NCI-H1436 (cell line): Measurements from ENCODE around the gene ANXA6.
A peak's percentile ranks its signal among the peaks of the same experiment; 100 is the strongest.
"Not testable (repeated sequence)": the region's sequence is repeated elsewhere in the genome, so short reads cannot be mapped to it uniquely, and the experiment has no call there.

Experiments used
- DNase-seq: peaks from one replicate; lab custom pipeline; 2025; lab: John Stamatoyannopoulos, UW

ANXA6 gene

DNA sequence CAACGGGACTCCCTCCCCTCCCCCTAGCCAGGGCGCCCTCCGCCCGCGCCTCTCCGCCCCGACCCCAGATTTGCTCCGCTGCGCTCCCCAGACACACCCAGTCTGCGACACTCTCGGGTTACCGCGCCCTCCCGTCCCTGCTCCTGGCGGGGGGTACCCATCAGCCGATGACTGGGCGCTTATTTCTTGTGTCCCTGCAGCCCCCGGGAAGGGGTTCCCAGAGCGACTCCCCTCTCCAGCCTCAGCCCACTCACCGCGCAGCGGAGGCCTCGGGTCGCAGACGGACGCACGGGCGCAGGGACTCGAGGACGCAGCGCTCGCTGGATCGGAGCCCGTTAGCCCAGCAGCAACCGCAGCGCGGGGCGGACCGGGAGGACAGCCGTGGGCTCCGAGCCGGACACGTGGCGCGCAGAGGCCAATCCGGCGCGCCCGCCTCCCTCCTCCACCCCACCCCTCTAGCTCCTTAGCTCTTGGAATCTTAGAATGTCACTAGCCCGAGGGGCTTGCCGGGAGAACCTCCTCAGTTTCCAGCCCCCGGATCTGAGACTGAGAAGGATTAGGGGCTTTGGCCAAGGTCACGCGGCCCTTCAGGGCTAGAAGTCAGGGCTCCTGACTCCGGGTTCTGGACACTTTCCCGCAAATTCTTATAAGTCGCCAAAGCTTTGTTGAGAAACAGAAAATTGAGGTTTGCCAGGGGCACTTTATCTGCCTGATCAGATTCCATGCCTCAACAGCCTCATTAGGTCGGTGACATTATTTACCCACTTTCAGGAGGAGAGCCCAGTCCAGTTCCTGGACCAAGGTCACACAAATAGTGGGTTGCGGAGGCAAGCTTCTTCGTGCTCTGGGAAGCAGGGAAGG is at the start of gene ANXA6:
TSS of gene ANXA6 (minus strand) at position 354 of the 861 bp plus-strand sequence. CDS start 9,878 bp downstream, outside the sequence.
- peak; percentile 53 for DNase-seq

DNA sequence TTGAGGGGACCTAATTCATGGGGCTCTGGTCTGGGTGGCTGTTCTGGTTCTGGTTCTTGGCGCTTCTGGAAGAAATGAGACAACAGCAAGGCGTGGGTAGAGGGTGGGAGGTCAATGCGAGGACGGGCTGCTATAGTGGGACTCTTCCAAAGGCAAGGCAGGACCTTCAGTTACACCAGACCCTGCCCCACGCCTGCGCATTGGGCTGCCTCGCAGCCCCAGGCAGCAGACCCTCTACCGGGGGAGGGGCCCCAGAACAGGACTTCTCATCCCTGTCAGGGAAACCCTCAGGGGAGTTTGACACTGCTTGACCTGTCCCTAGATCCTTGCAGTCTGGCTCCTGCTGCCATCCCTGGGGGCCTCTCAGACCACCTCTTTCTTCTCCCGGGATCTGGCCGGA is 47.8 kb upstream of the ANXA6 start:
- DNase-seq = no peak

DNA sequence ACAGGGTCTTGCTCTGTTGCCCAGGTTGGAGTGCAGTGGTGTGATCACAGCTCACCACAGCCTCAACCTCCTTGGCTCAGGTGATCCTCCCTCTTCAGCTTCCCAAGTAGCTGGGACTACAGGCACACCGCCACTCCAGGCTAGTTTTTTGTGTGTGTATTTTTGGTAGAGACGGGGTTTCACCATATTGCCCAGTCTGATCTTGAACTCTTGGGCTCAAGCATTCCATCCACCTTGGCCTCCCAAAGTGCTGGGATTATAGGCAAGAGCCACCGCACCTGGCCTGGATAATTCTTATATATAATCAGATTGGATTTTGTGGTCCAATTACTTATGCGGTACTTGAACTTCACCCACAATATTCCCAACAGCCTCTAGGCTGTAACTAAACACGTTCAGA is 46.5 kb upstream of the ANXA6 start:
- DNase-seq = no peak

DNA sequence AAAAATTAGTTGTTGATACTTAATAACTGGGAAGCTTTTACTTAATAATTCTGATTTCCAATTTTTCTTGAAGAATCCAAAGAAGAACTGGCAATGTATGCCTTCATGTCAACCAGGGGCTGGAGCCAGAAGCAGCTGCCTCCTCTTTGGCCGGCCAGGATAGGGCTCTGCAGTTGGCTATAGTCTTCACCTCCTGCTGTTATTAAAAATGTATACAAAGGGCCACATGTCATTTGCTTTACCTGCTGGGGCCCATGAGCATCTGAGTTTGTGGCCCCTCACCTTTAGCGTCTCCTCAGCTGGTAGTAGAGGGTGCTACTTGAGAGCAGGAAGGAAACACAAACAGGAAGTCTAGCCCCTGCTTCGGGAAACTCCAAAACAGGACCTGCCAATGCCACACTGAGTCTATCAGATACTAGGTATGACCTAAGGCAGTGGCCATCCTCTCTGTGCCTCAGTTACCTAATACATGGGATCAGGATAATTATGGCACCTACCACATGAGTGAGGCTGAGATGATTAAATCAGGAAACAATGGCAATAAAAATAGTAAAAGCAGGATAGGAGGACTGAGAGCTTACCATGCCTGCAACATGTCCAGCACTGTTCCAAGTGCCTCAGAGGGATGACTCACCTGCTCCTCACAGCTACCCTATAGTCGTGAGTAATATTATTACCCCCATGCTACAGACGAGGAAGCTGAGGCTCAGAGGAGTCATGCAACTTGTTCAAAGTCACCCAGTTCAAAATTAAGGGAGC is 45.0 kb upstream of the ANXA6 start:
- DNase-seq = no peak

DNA sequence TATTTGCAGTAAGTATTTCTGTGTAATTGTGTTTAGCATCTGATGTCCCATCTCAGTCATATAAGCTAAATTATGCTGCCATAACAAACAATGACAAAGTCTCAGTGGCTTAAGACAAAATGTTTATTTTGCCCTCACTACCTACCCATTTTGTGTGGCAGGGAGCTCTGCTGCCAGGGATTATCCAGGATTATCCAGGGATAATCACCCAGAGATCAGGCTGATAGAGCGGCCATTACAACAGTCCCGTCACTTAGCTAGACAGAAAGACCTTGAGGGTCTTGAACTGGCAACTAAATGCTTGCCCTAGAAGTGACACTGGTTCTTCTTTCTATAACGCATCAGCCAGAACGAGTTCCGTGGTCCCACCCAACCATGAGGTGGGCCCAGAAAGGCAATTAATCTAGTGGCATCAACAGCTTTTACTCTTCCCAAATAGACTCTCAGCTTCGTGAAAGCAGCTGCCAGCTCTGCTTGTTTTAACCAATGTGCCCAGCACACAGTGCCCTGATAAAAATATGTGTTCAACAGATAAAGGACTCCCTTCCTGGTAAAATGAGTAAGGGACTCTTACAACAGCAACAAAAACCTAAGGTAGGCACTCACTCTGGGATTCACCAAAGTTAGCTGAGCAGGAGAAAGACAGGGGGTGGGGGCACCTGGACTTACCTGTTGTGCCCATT is 43.5 kb upstream of the ANXA6 start:
- no peak for DNase-seq

DNA sequence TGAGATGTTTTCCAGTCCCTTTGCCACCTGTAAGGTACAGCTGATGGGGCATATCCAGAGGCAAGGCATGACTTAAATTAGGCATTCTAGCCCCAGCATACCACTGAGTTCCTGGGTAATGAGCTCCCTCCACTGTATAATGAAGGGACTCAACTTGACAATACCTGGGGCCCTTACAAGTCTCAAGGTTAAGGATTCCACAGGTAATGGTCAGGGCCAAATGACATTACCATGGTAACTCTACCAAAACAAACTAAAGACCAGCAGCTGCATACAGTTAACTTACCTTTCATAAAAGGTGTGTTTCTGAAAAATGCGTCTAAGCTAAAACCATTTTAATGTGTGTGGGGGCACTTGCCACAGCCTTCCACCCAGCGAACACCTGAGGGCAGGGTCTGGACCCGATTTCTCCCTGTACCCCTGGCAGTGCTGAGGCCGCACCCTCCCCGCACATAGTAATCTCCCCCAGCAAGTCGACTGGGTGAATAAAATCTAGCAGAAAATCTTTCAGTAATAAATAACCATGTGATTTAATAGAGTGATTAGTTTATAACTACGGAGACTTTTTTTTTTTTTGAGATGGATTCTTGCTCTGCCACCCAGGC is 42.1 kb upstream of the ANXA6 start:
- DNase-seq = no peak

DNA sequence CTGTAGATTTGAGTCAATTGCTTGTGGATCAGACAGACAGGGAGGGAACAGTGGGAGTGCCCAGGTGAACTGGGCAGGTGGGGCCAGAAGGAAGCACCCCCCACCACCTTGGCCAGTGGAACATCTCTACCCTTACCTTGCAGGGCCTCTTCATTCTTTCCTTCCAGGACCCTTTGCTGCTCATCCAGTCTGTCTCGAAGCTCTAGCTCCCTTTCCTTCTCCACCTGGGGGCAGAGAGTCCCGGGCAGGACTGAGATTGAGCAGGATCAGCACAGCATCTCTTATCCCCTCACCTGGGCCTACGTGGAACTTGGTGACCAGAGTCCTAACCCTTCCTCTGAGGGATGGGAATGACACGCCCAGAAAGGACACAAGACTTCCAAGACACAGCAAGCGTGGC is 41.3 kb upstream of the ANXA6 start:
- no peak for DNase-seq

DNA sequence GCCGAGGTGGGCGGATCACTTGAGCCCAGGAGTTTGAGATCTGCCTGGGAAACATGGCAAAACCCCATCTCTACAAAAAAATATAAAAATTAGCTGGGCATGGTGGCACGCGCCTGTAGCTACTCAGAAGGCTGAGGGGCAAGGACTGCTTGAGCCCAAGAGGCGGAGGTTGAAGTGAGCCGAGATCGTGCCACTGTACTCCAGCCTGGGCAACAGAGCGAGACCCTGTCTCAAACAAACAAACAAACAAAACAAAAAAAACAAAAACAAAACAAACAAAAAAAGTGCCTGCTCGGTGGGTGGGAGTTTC is 39.7 kb upstream of the ANXA6 start:
- not testable (repeated sequence) for DNase-seq

DNA sequence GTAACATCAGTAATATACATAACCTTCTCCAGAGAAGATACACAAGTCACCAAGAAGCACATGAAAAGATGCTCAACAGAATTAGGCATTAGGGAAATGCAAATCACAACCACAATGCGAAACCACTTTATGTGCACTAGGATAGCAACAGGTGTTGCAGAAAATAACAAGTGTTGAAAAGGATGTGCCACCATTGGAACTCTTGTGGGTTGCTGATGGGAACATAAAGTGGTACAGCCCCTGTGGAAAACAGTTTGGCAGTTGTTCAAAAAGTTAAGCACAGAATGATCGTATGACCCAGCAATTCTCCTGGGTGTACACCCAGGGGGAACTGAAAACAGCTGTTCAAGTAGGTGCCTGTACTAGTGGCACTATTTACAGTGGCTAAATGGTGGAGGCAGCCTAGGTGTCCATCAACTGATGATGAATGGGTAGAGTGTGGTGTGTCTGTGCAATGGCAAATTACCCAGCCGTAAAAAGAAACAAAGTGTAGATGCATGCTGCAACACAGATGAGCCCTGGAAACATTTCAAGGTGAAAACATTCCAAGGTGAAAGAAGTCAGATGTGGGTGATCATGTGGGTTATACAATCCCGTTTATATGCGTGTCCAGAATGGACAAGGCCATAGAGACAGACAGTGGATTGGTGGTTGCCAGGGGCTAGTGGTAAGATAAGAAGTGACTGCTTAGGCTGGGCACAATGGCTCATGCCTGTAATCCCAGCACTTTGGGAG is 39.1 kb upstream of the ANXA6 start:
- no peak for DNase-seq

DNA sequence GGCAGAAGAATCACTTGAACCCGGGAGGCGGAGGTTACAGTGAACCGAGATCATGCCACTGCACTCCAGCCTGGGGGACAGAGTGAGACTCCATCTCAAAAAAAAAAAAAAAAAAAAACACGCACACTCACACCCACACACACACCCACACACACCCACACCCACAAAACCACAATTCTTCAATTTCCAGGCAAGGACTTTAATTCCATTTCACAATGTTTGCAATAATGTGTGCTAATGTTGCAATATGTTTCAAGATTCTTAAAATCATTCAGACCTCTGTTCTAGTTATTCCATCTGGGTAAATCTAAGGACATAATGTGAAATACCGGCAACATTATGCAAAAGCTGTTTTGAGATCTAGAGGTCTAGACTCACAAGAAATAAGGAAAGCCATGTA is 38.0 kb upstream of the ANXA6 start:
- no peak for DNase-seq

DNA sequence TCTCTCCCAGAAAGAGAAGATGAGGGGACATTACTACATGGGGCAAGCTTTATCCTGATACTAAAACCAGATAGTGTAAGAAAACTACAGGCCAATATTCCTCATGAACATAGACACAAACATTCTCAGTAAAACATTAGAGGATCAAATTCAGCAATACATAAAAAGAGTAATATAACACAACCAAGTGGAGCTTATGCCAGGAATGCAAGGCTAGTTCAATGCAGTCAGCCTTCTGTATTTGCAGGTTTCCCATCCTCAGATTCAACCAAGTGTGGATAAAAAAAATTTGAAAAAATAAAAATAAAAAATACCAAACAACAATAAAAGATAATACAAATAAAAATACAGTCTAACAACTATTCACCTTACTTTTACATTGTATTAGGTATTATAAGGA is 35.0 kb upstream of the ANXA6 start:
- DNase-seq = no peak

DNA sequence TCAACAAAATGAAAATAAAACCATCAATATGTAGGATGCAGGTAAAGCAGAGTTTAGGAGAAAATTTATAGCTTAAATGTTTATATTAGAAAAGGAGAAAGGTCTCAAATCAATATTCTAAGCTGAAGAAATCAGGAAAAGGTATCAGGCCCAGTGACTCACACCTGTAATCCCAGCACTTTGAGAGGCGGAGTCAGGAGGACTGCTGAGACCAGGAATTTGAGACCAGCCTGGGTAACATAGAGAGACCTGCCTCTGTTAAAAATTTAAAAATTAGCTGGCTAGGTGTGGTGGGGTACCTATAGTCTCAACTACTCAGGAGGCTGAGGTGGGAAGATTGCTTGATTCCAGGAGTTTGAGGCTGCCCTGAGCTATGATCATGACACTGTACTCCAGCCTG is 34.1 kb upstream of the ANXA6 start:
- DNase-seq = no peak

DNA sequence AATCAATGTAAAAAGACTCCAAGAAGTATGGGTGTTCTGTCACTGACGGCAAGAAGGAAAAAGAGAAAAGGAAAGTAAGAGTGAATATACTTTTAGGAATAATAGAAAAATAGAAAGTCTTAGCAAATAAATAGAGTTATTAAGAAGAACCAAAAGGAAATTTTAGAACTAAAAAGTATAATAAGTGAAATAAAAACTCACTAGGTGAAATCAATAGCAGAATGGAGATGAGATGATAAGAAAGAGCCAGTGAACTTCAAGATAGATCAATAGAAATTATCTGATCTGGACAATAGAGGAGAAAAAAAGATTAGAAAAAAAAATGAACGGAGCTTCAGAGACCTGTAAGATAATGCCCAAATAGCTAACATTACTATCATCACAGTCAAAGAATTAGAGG is 31.6 kb upstream of the ANXA6 start:
- DNase-seq = no peak

DNA sequence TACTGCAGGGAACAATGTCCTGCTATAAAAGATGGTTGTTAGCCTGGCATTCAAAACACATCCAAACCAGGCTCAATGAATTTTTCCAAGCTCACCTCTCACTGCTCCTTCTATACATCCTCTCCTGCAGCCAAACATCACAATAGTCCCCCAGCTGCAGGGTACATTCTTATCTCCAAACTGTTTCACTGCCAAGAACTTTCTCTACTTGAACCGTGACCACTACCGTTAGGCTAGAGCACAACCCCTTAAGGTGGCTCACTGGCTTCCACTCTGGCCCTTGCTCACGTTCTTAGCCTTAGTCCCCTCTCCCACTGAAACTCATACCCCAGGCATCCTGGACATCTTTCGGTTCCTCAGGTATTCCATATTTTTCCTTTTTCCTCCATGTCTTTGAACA is 29.0 kb upstream of the ANXA6 start:
- no peak for DNase-seq

DNA sequence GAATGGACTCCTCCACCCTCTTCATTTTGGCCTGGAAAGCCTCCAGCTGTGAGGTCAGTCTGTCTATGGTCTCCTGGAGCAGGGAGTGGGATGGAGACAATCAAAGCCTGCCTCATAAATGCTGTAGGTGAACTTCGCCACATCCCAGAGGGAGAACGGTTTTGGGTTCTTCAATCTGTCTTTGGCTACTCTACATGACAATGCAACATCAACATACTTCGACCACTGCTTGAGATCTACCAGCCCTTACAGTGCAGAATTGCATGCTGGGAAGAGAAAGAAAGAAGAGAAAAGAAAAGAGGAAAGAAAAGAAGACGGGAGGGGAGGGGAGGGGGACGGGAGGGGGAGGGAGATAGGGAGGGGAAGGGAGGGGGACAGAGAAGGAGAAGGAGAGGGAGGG is 28.5 kb upstream of the ANXA6 start:
- no peak for DNase-seq

DNA sequence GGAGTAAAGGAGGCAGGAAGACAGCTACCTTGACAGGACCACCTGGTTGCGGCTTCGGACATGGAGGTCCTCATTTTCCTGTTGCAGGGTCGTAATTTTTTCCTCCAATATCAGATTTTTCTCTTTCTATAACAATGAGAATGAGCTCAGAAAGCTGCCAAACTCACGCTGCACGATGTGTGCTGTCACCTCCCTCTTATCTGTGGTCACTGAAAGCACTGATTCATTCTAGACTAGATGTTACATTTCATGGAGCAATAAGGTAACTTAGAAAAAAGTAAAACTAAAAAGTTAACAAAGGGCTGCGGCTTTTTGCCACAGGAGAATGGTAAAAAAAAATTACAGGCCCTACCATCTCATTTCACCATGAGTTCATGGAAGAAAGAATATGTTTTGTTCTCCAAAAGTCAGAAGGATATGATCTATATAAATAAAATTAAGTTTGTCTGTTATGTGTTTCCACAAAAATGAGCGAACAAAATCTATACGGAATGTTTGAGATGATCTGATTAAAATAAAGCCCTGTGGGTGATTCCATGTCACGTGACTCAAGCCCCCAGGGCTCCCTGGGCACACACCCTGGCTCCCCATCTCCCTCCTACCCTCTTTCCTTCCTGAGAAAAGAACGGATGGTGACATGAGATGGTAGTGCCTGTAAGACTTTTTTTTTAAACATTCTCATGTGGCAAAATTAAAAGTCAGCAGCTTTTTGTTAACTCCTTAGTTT is 26.9 kb upstream of the ANXA6 start:
- no peak for DNase-seq

DNA sequence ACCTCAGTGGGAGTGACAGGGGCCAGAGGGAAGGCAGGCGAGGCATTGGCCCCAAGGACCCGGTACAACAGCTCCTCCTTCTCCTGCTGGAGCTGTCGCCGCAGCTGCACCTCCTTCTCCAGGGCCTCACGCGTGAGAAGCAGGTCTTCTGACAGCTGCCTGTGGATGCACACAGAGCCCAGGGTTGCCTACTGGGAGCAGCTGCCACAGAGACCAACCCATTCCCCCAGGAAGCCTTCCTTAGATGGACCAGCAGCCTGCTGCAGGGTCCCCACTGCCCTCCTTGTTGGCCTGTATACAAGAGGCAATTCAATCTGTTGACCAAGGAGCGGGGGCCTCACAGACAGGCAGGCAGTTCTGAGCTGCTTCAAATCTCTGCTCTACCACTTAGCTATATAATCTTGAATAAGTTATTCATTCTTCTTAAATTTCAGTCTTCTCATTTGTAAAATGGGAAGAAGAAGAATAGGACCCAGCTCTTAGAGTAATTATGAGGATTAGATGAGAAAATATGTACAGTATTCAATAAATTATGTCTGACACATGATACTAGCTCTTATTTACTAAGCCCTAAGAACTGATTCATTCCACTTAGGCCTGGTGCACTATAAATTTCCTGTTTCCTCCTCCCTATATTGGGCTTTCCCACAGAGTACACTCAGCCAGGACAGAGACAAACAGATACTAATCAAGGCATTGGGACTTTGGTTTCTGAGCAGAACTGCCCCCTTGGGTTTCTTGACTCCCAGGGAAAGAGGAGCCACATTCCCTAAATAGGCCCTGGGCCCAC is 26.1 kb upstream of the ANXA6 start:
- DNase-seq = peak; percentile 38

DNA sequence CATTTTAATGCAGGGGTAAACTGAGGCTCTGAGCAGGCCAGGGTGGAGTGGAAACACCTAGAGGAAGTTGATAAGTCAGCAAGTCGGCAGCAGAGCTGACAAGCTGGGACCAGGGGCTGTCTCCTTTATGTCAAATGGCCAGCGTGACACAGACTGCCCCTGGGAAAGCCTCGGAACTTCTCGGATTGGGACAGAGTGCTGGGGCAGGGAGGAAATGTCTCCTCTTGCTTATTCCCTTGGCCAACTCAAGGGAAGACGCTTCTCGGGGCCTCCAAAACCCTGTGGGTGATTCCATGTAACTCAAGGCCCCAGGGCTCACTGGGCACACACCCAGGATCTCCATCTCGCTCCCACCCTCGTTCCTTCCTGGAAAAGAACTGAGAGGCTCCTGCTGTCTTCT is 25.4 kb upstream of the ANXA6 start:
- no peak for DNase-seq

DNA sequence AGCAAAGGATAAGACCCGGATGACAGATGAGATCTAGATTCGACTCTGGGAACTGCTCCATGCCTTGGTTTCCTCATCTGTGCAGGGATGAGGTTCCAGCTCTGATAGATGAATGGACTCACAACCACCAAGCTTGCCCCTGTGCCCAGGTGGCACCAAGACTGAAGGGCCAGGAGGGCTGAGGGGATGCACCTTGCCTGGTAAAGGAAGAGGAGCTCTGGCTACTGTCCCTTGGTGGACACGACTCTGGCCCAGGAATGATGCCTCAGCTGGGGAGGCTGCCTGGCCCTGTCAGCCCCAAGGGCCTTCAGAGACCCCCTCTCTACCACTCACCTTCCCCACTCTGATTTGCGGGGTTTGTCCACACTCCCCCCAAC is 24.9 kb upstream of the ANXA6 start:
- DNase-seq = no peak

DNA sequence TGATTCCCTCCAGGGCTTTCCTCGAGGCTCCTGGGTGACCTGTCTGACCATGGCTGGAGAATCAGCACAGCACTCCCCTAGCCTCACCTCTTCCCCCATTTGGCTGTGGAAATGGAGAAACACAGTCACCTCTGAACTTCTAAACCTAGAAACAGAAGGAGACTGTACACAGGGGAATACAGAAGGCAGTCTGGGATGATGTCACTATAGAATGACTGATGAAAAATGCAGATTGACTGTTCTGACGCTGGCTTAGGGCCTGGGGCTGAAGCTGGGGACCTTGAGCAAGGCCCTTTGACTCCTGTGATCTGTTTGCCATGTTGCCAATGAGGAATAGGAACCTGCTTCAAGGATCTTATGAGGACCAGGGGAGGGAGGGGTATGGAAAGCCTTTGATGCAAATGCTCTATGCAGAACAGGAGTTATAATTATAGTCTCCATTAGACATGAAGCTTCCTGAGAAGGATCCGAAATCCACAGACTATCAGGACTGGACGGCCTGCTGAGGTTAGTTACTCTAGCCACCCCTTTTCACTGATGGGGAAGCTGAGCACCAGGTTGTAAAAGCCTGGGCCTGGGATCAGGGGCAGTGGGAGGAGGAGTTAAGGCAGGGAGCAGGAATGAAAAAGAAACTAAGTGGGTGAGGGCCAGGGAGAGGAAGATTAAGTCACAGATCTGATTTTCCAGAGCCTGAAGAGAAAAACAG is 24.4 kb upstream of the ANXA6 start:
- DNase-seq = no peak
